DND-41 (cell line): ENCODE data around the gene MAML3.

ENCODE experiments used
- CTCF ChIP-seq: IDR thresholded peaks from 2 replicates; pipeline ENCODE4 v1.5.1; 2012; ENCODE audit warnings: borderline replicate concordance, low read length, moderate library complexity, mild to moderate bottlenecking; ENCODE audit not compliant: poor library complexity, severe bottlenecking; ENCODE audit errors: extremely low read depth
- EZH2 ChIP-seq: IDR thresholded peaks from 3 replicates; pipeline ENCODE4 v1.6.1; 2012; ENCODE audit warnings: borderline replicate concordance, low read depth, mild to moderate bottlenecking, moderate library complexity, low read length, inconsistent platforms; ENCODE audit not compliant: severe bottlenecking

GRCh38 chr4:139756391-139757180 is 397.4 kb downstream of the MAML3 start:
- no peak for TF ChIP-seq CTCF
- no peak for TF ChIP-seq EZH2
